ENCODE measurements around the gene SPAG17.

SPAG17 gene

GRCh38 chr1:118042501-118042900 lies 142.5 kb downstream of the SPAG17 start:
- CTCF ChIA-PET: no interaction called here
- DNase-seq (ENCODE audit: low spot score): no peak
- POLR2A ChIA-PET (ENCODE audit: low non-redundant PET): no interaction called here
- H3K27ac ChIP-seq: no peak overlapping the region
- no peak for TF ChIP-seq CTCF (conservative IDR thresholded peaks at IDR 0.05; ENCODE audit: low read depth)

GRCh38 chr1:118039170-118039569 lies 145.9 kb downstream of the SPAG17 start:
- no peak for DNase-seq (ENCODE audit: low spot score)
- no peak overlapping the region for H3K27ac ChIP-seq
- POLR2A ChIA-PET (ENCODE audit: low non-redundant PET): no interaction called here
- CTCF ChIA-PET: no interaction called here
- no peak for TF ChIP-seq CTCF (conservative IDR thresholded peaks at IDR 0.05; ENCODE audit: low read depth)

- TF ChIP-seq CTCF (conservative IDR thresholded peaks at IDR 0.05; ENCODE audit: low read depth): no peak
- ChIA-PET CTCF (no interaction called here), POLR2A (ENCODE audit: low non-redundant PET) (no interaction called here)
- DNase-seq (ENCODE audit: low spot score): no peak
- H3K27ac ChIP-seq: no peak overlapping the region
Measured at GRCh38 chr1:118032883-118033282, 152.1 kb downstream of the SPAG17 start.

GRCh38 chr1:118028267-118028666 lies 156.8 kb downstream of the SPAG17 start:
- ChIA-PET CTCF (interaction anchor here (0.9 kb wide), 1 partner anchor 1767 kb away, joined by 3 read pairs; no protein-coding TSS in a partner anchor), POLR2A (ENCODE audit: low non-redundant PET) (no interaction called here)
- no peak for DNase-seq (ENCODE audit: low spot score)
- H3K27ac ChIP-seq: no peak overlapping the region
- no peak for TF ChIP-seq CTCF (conservative IDR thresholded peaks at IDR 0.05; ENCODE audit: low read depth)

DNA sequence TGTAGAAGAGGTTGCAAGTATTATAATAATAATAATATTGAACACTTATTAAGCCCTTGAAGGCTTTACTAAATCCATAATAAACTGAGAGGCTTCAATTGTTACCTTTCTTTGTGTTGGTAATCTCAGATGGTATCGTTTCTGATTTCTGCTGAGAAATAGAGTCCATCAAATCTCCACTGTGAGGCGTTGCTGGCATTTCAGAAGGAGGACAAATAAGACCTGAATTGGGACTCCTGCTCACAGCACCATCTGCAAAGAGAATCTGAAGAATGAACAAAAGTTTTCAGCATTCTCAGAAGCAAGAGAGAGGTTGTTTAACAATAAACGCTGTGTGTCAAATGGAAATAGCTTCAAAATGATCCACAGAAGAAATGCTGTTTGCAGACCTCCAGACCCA lies 161.8 kb downstream of the SPAG17 start:
- no peak for DNase-seq (ENCODE audit: low spot score)
- H3K27ac ChIP-seq: no peak overlapping the region
- ChIA-PET CTCF (no interaction called here), POLR2A (ENCODE audit: low non-redundant PET) (no interaction called here)
- no peak for TF ChIP-seq CTCF (conservative IDR thresholded peaks at IDR 0.05; ENCODE audit: low read depth)

- DNase-seq (ENCODE audit: low spot score): no peak
- ChIA-PET CTCF (no interaction called here), POLR2A (ENCODE audit: low non-redundant PET) (no interaction called here)
- no peak overlapping the region for H3K27ac ChIP-seq
- TF ChIP-seq CTCF (conservative IDR thresholded peaks at IDR 0.05; ENCODE audit: low read depth): no peak
Measured at GRCh38 chr1:118021668-118022067, 163.4 kb downstream of the SPAG17 start.

GRCh38 chr1:118018060-118018459 lies 167.0 kb downstream of the SPAG17 start:
- TF ChIP-seq CTCF (conservative IDR thresholded peaks at IDR 0.05; ENCODE audit: low read depth): no peak
- no peak overlapping the region for H3K27ac ChIP-seq
- ChIA-PET POLR2A (ENCODE audit: low non-redundant PET) (no interaction called here), CTCF (interaction anchor here (0.5 kb wide), 1 partner anchor 26 kb away, joined by 4 read pairs; no protein-coding TSS in a partner anchor)
- no peak for DNase-seq (ENCODE audit: low spot score)
